Right atrium auricular region (tissue), 2 donors: Measurements from ENCODE around the gene TPP2. TPM values are rescaled to one million over a fixed set of nuclear protein-coding genes. Genes with fewer than 3 reads are reported as not detected.

Source experiments
- DNase-seq: peaks from one replicate; pipeline ENCODE4 v3.0.0-alpha.2; 2019; ENCODE audit warnings: low spot score
- H3K27ac ChIP-seq, 2 donors: fragments of 200-600 bp; sonication (generic); 1 replicate in 1 of 2; 2 replicates in 1 of 2; pipeline ENCODE4 v1.5.1; 2016 to 2019
- H3K27me3 ChIP-seq, 2 donors: fragments of 200-600 bp; sonication (generic); one replicate each; pipeline versions ENCODE4 v1.5.1 to v1.6.0; 2017 to 2019
- H3K36me3 ChIP-seq: fragments of 200-600 bp; sonication (generic); one replicate; pipeline ENCODE4 v1.5.1; 2016
- H3K4me1 ChIP-seq, 2 donors: fragments of 200-600 bp; sonication (generic); one replicate each; pipeline versions ENCODE4 v1.5.1 to v1.6.0; 2017 to 2019
- H3K4me3 ChIP-seq, 2 donors: fragments of 200-600 bp; sonication (generic); 1 replicate in 1 of 2; 2 replicates in 1 of 2; pipeline ENCODE4 v1.5.1; 2017 to 2019; ENCODE audit warnings: mild to moderate bottlenecking in 1 of 2, moderate library complexity in 1 of 2
- H3K9me3 ChIP-seq, 2 donors: fragments of 200-600 bp; sonication (generic); one replicate each; pipeline ENCODE4 v1.5.1; 2019
- total RNA-seq, 2 donors: library from RNA; depleted of rRNA; stranded (reverse); fragments of >200 nt; gene quantifications; one replicate each; pipeline ENCODE4 v1.1.0, GENCODE V29; 2016
- TF ChIP-seq, protein P1 (sequence below), 2 donors: fragments of 200-600 bp; sonication (generic); IDR thresholded peaks; one replicate each; pipeline ENCODE4 v1.5.1; 2019; ENCODE audit warnings: antibody characterized with exemption in 2 of 2

Gene TPP2
- total RNA-seq, 2 donors from 2014 or later = 28.6 to 59.9 TPM

- Histone ChIP-seq H3K4me1 (no peaks in the 10 kb centered on the region), H3K27me3 (no peaks in the 10 kb centered on the region), H3K9me3 (no peaks in the 10 kb centered on the region), H3K27ac (no peak overlapping the region), H3K36me3 (no peaks in the 10 kb centered on the region), H3K4me3 (no peak overlapping the region)
- DNase-seq = no peak
- TF ChIP-seq, protein P1, sequence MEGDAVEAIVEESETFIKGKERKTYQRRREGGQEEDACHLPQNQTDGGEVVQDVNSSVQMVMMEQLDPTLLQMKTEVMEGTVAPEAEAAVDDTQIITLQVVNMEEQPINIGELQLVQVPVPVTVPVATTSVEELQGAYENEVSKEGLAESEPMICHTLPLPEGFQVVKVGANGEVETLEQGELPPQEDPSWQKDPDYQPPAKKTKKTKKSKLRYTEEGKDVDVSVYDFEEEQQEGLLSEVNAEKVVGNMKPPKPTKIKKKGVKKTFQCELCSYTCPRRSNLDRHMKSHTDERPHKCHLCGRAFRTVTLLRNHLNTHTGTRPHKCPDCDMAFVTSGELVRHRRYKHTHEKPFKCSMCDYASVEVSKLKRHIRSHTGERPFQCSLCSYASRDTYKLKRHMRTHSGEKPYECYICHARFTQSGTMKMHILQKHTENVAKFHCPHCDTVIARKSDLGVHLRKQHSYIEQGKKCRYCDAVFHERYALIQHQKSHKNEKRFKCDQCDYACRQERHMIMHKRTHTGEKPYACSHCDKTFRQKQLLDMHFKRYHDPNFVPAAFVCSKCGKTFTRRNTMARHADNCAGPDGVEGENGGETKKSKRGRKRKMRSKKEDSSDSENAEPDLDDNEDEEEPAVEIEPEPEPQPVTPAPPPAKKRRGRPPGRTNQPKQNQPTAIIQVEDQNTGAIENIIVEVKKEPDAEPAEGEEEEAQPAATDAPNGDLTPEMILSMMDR (IDR thresholded peaks at IDR 0.05) = no peak
These were observed 27.3 kb upstream of the TPP2 start for GRCh38 chr13:102569488-102569887.

- Histone ChIP-seq H3K4me1 (no peaks in the 10 kb centered on the region), H3K27me3 (no peaks in the 10 kb centered on the region), H3K9me3 (no peaks in the 10 kb centered on the region), H3K36me3 (no peaks in the 10 kb centered on the region), H3K27ac (no peak overlapping the region), H3K4me3 (no peak overlapping the region)
- TF ChIP-seq, protein P1 (IDR thresholded peaks at IDR 0.05) = no peak
- no peak for DNase-seq
These were observed 25.7 kb upstream of the TPP2 start for GRCh38 chr13:102571075-102571474.

GRCh38 chr13:102572323-102572722 is 24.5 kb upstream of the TPP2 start:
- no peaks in the 10 kb centered on the region for H3K9me3 ChIP-seq
- H3K36me3 ChIP-seq = no peaks in the 10 kb centered on the region
- DNase-seq = no peak
- H3K4me1 ChIP-seq = no peaks in the 10 kb centered on the region
- H3K4me3 ChIP-seq = no peak overlapping the region
- no peak overlapping the region for H3K27ac ChIP-seq
- TF ChIP-seq, protein P1 (IDR thresholded peaks at IDR 0.05) = no peak
- H3K27me3 ChIP-seq = no peaks in the 10 kb centered on the region

- H3K9me3 ChIP-seq = no peaks in the 10 kb centered on the region
- DNase-seq = no peak
- H3K27ac ChIP-seq = no peak overlapping the region
- no peaks in the 10 kb centered on the region for H3K27me3 ChIP-seq
- H3K36me3 ChIP-seq = no peaks in the 10 kb centered on the region
- TF ChIP-seq, protein P1 (IDR thresholded peaks at IDR 0.05) = peak; percentile 61 to 78
- H3K4me1 ChIP-seq = no peaks in the 10 kb centered on the region
- no peak overlapping the region for H3K4me3 ChIP-seq
These were observed 16.1 kb upstream of the TPP2 start for GRCh38 chr13:102580552-102581169.

GRCh38 chr13:102582256-102582655 is 14.5 kb upstream of the TPP2 start:
- Histone ChIP-seq H3K27me3 (no peaks in the 10 kb centered on the region), H3K4me1 (no peaks in the 10 kb centered on the region), H3K4me3 (no peak overlapping the region), H3K27ac (no peak overlapping the region), H3K36me3 (no peaks in the 10 kb centered on the region), H3K9me3 (no peaks in the 10 kb centered on the region)
- DNase-seq = no peak
- TF ChIP-seq, protein P1 (IDR thresholded peaks at IDR 0.05) = no peak

- no peaks in the 10 kb centered on the region for H3K36me3 ChIP-seq
- H3K27ac ChIP-seq = no peak overlapping the region
- TF ChIP-seq, protein P1 (IDR thresholded peaks at IDR 0.05) = no peak
- no peaks in the 10 kb centered on the region for H3K27me3 ChIP-seq
- H3K9me3 ChIP-seq = no peaks in the 10 kb centered on the region
- no peak overlapping the region for H3K4me3 ChIP-seq
- H3K4me1 ChIP-seq = no peaks in the 10 kb centered on the region
- no peak for DNase-seq
These were observed 12.4 kb upstream of the TPP2 start for GRCh38 chr13:102584434-102584833.
